ENCODE measurements around the gene WDPCP.
"Not testable (repeated sequence)": the region's sequence is repeated elsewhere in the genome, so short reads cannot be mapped to it uniquely, and the experiment has no call there.

Gene WDPCP

GRCh38 chr2:63588385-63589147 is at the start of gene WDPCP, which contains the start of gene MDH1:
TSS of gene WDPCP (minus strand) at chr2:63588477. CDS start at chr2:63588271, 206 bp downstream.
TSS of gene MDH1 (plus strand) at chr2:63588963. CDS start at chr2:63589044, 81 bp downstream.
- DNase-seq, result peak; percentile 99

- no peak for DNase-seq
Observed at GRCh38 chr2:63632382-63632781, 44.1 kb upstream of the WDPCP start.

DNA sequence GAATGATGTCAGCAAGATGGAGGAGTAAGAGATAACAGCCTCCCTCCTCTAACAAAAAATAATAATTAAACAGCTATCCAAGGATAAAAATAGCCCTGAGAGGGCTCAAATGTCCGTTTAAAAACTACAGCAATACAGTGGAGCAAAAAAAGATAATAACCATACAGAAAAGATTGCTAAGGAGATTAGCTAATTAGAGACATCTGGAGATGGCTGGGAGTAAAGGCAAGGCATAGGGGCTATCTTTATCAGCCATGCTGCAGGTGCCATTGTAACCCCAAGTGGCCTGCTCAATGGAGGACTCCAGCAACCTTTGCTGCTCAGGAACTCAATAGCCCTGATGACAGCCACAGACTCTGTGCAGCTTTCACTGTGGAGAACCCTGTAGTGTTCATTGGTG is 43.2 kb upstream of the WDPCP start:
- DNase-seq, result no peak

GRCh38 chr2:63628403-63628942 is 40.2 kb upstream of the WDPCP start:
- DNase-seq, result no peak

DNA sequence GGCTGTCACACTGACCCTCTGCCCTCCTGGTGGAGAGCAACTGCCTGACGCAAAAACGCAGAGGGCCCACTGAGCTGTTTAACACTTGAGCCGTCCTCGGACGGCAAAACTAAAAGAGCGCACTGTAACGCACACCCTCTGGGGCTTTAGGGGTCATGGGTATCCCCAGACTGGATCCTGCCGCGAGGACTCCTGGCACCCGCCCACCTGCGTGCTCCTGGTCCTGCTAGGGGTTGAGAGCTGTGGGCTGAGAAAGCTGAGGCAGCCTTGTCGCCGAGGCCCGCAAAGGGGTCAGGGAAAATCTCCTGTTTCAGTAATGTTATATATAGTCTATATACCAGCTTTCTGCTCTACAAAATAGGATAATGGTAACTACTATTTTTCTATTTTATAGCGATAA is 39.6 kb upstream of the WDPCP start:
- DNase-seq, result no peak

GRCh38 chr2:63623763-63624162 is 35.5 kb upstream of the WDPCP start:
- DNase-seq, result not testable (repeated sequence)

- no peak for DNase-seq
Observed at GRCh38 chr2:63622751-63623150, 34.5 kb upstream of the WDPCP start.

GRCh38 chr2:63619328-63619727 is 31.1 kb upstream of the WDPCP start:
- no peak for DNase-seq

DNA sequence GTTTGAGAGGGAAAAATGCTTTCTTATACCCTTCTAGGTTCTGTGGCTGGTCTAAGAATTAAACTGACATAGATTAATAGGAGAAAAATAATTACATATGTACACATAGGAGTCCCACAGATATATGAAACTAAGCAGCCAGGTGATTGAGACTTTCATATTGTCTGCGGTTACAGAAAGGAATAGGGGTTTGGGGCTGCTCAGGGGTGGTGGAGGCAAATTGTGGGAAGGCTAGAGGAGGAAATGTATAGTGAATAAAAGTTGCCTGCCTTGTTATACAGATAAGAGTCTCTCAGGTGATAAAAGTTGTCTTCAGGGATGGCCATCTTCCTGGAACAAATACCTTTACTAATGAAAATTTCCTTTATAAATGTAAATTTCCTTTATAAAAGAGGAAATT is 29.1 kb upstream of the WDPCP start:
- DNase-seq, result no peak

GRCh38 chr2:63614983-63615945 is 27.0 kb upstream of the WDPCP start:
- no peak for DNase-seq

GRCh38 chr2:63614448-63614968 is 26.2 kb upstream of the WDPCP start:
- DNase-seq, result no peak

DNA sequence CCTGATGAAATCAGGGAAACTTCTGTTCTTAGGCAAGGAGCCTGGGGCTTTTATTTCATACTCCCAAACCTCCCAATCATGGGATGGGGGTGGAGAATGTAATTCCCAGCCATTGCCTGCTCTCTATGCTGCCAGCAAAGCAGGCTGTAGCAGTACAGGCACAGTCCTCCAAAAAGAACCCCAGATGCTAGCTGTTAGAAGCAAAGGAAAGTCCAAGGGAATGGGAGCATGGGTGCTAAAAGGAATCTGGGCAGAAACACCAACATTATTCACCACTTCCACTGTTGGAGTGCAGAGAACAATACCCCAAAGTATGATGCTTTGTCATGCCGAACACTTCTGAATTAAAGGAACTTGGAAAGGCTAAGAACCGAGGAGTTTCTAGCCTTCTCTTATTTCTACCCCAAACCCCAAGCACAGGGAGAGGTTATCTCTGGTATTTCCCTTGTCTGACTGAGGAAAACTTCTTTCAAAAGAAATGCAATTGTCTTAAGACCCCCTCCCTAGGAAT is 25.2 kb upstream of the WDPCP start:
- DNase-seq, result no peak

GRCh38 chr2:63610525-63610924 is 22.2 kb upstream of the WDPCP start:
- no peak for DNase-seq

GRCh38 chr2:63608865-63609264 is 20.6 kb upstream of the WDPCP start:
- not testable (repeated sequence) for DNase-seq

GRCh38 chr2:63604666-63605065 is 16.4 kb upstream of the WDPCP start:
- no peak for DNase-seq

DNA sequence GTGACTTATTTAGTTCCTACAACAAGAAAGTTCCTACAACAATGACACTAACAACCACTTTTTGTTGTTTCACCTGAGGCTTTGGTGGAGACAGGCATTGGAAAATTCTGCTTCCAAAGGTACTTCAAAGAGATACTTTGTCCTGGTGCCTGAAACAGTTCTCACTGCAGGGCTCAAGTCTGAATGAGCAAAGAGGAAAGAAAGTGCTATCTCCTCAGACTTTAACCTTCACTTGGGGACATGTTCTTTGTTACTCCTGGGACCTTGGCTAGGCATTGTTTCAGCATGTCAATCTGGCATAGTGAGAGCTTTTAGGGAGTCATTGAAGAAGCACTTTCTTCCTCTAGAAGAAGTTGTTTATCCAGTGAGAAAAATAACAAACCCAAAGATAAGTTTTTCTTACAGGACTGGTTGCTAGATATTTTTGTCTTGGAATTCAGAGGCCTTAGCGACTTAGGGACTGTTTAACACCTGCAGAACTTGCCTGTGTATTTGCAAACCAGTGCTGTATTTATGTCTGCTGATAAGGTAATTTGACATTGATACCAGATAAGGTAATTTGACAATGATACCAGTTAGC is 12.7 kb upstream of the WDPCP start:
- DNase-seq, result no peak

- DNase-seq, result no peak
Observed at GRCh38 chr2:63598981-63599380, 10.7 kb upstream of the WDPCP start.

- peak; percentile 12 for DNase-seq
Observed at GRCh38 chr2:63596401-63596883, 8.2 kb upstream of the WDPCP start.

- no peak for DNase-seq
Observed at GRCh38 chr2:63594660-63595059, 6.4 kb upstream of the WDPCP start.

DNA sequence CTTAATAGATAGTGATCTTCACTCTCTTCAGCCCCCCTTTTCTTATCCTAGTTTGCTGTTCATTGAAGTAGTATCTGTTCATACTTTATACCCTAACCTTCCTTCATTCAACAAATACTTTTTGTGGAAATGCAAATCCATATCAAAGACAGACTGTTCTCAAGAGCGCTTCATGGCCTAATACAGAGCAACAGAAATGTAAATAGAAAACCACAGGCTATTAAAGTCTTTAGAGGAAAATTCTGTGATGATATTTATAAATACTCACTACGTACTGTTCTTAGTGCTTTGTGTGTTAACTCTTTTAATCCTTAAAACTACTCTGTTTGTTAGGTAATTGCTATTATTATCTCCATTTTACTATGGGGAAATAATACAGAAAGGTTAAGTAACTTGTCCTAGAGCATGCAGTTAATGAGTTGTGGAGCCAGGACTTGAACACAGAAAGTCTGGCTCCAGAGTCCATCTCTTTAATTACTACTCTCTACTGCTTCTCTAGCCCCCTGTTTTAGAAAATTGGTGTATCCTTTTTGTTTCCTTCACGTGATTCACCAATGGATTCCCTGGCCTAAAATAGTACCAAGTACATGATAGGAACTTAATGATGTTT is 3.4 kb upstream of the WDPCP start:
- no peak for DNase-seq

- peak; percentile 72 for DNase-seq
Observed at GRCh38 chr2:63590626-63591408, 2.5 kb upstream of the WDPCP start.

Data from GF-D8 (cell line).